ENCODE results near the gene SRRM3. TPM values are rescaled to one million over a fixed set of nuclear protein-coding genes. Genes with fewer than 3 reads are reported as not detected.
"Not testable (repeated sequence)": the region's sequence is repeated elsewhere in the genome, so short reads cannot be mapped to it uniquely, and the experiment has no call there.

Gene SRRM3
- total and polyA plus RNA-seq, 2 experiments from 2014 or later = 8.6 to 13.8 TPM

DNA sequence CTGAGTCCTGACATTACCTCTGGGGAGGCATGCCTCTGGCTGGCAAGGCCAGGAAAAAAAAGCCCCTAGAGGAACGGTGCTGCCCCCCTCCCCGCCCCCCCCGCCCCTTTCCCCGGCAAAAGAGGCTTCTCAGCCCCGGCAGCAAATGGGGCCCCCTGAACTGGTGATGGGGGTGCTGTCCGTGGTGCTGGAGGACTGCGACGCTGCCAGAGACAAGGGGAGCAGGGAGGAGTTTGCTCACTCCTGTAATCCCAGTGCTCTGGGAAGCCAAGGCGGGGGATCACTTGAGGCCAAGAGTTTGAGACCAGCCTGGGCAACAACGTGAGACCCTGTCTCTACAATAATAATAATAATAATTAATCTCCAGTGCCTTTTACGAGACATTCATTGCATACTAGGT, 23.7 kb downstream of the SRRM3 start:
- Mint-ChIP-seq H3K9me3 (no peaks in the 10 kb centered on the region), H3K36me3 (ENCODE audit: low read depth) (no peaks in the 10 kb centered on the region), H3K27me3 (ENCODE audit: insufficient read depth, low read depth, poor library complexity) (peaks cover 18% of the 10 kb centered on the region), H3K4me1 (peaks cover 27% of the 10 kb centered on the region), H3K4me3 (no peak overlapping the region), H3K27ac (no peak overlapping the region)
- DNase-seq (ENCODE audit: low spot score) (peak; percentile 85), ATAC-seq (peak; percentile 79)
- Histone ChIP-seq H3K27ac (ENCODE audit: low read depth) (no peak overlapping the region), H3K79me2 (replicated peaks; ENCODE audit: insufficient read depth) (no peaks in the 10 kb centered on the region), H3K4me1 (ENCODE audit: insufficient read depth) (peaks cover 29% of the 10 kb centered on the region), H3K27me3 (ENCODE audit: insufficient read depth) (no peaks in the 10 kb centered on the region), H3K4me3 (peak overlapping the region; percentile 4; the same call in 1 of the 2 replicates), H3F3A (replicated peaks; ENCODE audit: low read depth) (peaks cover 15% of the 10 kb centered on the region), H3K36me3 (ENCODE audit: insufficient read depth) (no peaks in the 10 kb centered on the region), H3K4me2 (peak overlapping the region; percentile 69), H2AFZ (no peak overlapping the region), H3K9me2 (ENCODE audit: insufficient read depth) (no peaks in the 10 kb centered on the region), H4K20me1 (replicated peaks; ENCODE audit: insufficient read depth) (no peaks in the 10 kb centered on the region)
- TF ChIP-seq STAT1 (IDR thresholded peaks at IDR 0.05; ENCODE audit: unreplicated experiment) = no peak
- TF ChIP-seq, protein P1, sequence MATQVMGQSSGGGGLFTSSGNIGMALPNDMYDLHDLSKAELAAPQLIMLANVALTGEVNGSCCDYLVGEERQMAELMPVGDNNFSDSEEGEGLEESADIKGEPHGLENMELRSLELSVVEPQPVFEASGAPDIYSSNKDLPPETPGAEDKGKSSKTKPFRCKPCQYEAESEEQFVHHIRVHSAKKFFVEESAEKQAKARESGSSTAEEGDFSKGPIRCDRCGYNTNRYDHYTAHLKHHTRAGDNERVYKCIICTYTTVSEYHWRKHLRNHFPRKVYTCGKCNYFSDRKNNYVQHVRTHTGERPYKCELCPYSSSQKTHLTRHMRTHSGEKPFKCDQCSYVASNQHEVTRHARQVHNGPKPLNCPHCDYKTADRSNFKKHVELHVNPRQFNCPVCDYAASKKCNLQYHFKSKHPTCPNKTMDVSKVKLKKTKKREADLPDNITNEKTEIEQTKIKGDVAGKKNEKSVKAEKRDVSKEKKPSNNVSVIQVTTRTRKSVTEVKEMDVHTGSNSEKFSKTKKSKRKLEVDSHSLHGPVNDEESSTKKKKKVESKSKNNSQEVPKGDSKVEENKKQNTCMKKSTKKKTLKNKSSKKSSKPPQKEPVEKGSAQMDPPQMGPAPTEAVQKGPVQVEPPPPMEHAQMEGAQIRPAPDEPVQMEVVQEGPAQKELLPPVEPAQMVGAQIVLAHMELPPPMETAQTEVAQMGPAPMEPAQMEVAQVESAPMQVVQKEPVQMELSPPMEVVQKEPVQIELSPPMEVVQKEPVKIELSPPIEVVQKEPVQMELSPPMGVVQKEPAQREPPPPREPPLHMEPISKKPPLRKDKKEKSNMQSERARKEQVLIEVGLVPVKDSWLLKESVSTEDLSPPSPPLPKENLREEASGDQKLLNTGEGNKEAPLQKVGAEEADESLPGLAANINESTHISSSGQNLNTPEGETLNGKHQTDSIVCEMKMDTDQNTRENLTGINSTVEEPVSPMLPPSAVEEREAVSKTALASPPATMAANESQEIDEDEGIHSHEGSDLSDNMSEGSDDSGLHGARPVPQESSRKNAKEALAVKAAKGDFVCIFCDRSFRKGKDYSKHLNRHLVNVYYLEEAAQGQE (IDR thresholded peaks at IDR 0.05; ENCODE audit: unreplicated experiment) = peak; percentile 85
- 0 out of 2 replicates have a peak, but pooled peaks have one; percentile 40 for TF ChIP-seq CREB1 (CRISPR knock-in tag; IDR thresholded peaks at IDR 0.05; ENCODE audit: low read depth)
- no peak for TF ChIP-seq ZNF331 (CRISPR knock-in tag; IDR thresholded peaks at IDR 0.05; ENCODE audit: low read depth)

DNA sequence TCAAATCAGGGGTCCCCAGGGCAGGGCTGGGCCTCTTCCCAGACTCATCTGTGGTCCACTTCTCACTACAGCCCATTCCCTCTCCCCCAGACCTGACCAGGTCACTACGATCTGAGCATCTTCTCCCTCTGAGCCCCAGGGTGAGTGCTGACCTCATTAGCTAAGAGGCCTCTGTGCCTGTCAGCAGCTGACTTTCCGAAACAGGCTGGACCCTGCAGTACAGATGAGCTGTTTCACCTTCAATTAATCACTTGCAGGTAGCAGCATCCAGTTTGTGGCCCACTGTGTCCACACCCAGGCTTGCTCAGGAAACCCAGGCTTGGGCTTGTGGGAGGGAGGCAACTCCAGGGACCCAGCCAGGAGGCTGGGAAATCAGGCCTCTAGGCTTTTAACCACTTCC, 24.3 kb downstream of the SRRM3 start:
- no peak overlapping the region for H3K4me3 ChIP-seq
- H3K9me2 ChIP-seq (ENCODE audit: insufficient read depth) = no peaks in the 10 kb centered on the region
- no peak overlapping the region for H3K27ac Mint-ChIP-seq
- no peaks in the 10 kb centered on the region for H4K20me1 ChIP-seq (replicated peaks; ENCODE audit: insufficient read depth)
- no peaks in the 10 kb centered on the region for H3K27me3 ChIP-seq (ENCODE audit: insufficient read depth)
- DNase-seq (ENCODE audit: low spot score) (no peak), ATAC-seq (no peak)
- H3K9me3 Mint-ChIP-seq = no peaks in the 10 kb centered on the region
- peaks cover 15% of the 10 kb centered on the region for H3K27me3 Mint-ChIP-seq (ENCODE audit: insufficient read depth, low read depth, poor library complexity)
- no peaks in the 10 kb centered on the region for H3K79me2 ChIP-seq (replicated peaks; ENCODE audit: insufficient read depth)
- peaks cover 18% of the 10 kb centered on the region for H3F3A ChIP-seq (replicated peaks; ENCODE audit: low read depth)
- H3K4me1 ChIP-seq (ENCODE audit: insufficient read depth) = peaks cover 25% of the 10 kb centered on the region
- H3K4me2 ChIP-seq = no peak overlapping the region
- H3K36me3 Mint-ChIP-seq (ENCODE audit: low read depth) = no peaks in the 10 kb centered on the region
- no peak overlapping the region for H3K4me3 Mint-ChIP-seq
- peaks cover 27% of the 10 kb centered on the region for H3K4me1 Mint-ChIP-seq
- no peak overlapping the region for H3K27ac ChIP-seq (ENCODE audit: low read depth)
- no peaks in the 10 kb centered on the region for H3K36me3 ChIP-seq (ENCODE audit: insufficient read depth)
- no peak for TF ChIP-seq ZNF331 (CRISPR knock-in tag; IDR thresholded peaks at IDR 0.05; ENCODE audit: low read depth)
- TF ChIP-seq, protein P1 (IDR thresholded peaks at IDR 0.05; ENCODE audit: unreplicated experiment) = no peak
- TF ChIP-seq EZH2phosphoT487 (IDR thresholded peaks at IDR 0.05; ENCODE audit: unreplicated experiment) = no peak
- no peak for TF ChIP-seq CREB1 (CRISPR knock-in tag; IDR thresholded peaks at IDR 0.05; ENCODE audit: low read depth)
- no peak for TF ChIP-seq STAT1 (IDR thresholded peaks at IDR 0.05; ENCODE audit: unreplicated experiment)
- no peak for TF ChIP-seq ZNF114 (CRISPR knock-in tag; IDR thresholded peaks at IDR 0.05)
- TF ChIP-seq, protein P2, sequence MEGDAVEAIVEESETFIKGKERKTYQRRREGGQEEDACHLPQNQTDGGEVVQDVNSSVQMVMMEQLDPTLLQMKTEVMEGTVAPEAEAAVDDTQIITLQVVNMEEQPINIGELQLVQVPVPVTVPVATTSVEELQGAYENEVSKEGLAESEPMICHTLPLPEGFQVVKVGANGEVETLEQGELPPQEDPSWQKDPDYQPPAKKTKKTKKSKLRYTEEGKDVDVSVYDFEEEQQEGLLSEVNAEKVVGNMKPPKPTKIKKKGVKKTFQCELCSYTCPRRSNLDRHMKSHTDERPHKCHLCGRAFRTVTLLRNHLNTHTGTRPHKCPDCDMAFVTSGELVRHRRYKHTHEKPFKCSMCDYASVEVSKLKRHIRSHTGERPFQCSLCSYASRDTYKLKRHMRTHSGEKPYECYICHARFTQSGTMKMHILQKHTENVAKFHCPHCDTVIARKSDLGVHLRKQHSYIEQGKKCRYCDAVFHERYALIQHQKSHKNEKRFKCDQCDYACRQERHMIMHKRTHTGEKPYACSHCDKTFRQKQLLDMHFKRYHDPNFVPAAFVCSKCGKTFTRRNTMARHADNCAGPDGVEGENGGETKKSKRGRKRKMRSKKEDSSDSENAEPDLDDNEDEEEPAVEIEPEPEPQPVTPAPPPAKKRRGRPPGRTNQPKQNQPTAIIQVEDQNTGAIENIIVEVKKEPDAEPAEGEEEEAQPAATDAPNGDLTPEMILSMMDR (conservative IDR thresholded peaks at IDR 0.05; ENCODE audit: low read depth in 2 of 2) = no peak
- TF ChIP-seq, protein P3, sequence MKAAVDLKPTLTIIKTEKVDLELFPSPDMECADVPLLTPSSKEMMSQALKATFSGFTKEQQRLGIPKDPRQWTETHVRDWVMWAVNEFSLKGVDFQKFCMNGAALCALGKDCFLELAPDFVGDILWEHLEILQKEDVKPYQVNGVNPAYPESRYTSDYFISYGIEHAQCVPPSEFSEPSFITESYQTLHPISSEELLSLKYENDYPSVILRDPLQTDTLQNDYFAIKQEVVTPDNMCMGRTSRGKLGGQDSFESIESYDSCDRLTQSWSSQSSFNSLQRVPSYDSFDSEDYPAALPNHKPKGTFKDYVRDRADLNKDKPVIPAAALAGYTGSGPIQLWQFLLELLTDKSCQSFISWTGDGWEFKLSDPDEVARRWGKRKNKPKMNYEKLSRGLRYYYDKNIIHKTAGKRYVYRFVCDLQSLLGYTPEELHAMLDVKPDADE (IDR thresholded peaks at IDR 0.05) = no peak
- TF ChIP-seq POLR2AphosphoS5 (IDR thresholded peaks at IDR 0.05; ENCODE audit: low read depth) = no peak
- no peak overlapping the region for H2AFZ ChIP-seq

DNA sequence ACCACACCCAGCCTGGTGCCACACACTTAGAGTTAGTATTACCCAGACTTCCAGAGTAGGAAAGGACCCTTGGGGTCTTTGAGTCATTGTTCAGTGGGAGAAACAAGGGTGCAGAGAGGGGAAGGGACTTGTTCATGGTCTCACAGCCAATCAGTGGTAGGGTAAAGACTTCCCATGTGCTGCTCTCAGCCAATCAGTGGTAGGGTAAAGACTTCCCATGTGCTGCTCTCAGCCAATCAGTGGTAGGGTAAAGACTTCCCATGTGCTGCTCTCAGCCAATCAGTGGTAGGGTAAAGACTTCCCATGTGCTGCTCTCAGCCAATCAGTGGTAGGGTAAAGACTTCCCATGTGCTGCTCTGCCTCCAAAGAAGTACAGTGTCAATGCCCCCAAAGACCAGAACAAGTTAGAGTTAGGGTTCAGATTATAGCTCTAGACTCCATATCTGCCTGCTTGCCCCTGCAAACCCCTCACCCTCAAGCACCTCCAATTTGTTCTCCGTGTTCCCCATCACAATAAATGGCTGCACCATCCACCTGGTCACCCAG, 25.3 kb downstream of the SRRM3 start:
- not testable (repeated sequence) for H3K27me3 ChIP-seq (ENCODE audit: insufficient read depth); H2AFZ ChIP-seq; H3K9me2 ChIP-seq (ENCODE audit: insufficient read depth); H3K79me2 ChIP-seq (replicated peaks; ENCODE audit: insufficient read depth); H3K9me3 Mint-ChIP-seq; H3K4me3 Mint-ChIP-seq; H3K4me3 ChIP-seq; H3K4me2 ChIP-seq; H3K36me3 ChIP-seq (ENCODE audit: insufficient read depth); ATAC-seq; H4K20me1 ChIP-seq (replicated peaks; ENCODE audit: insufficient read depth); H3K36me3 Mint-ChIP-seq (ENCODE audit: low read depth); DNase-seq (ENCODE audit: low spot score); H3K27ac ChIP-seq (ENCODE audit: low read depth); H3K27ac Mint-ChIP-seq
- peaks cover 19% of the 10 kb centered on the region for H3K27me3 Mint-ChIP-seq (ENCODE audit: insufficient read depth, low read depth, poor library complexity)
- H3K4me1 Mint-ChIP-seq = peaks cover 32% of the 10 kb centered on the region
- Histone ChIP-seq H3F3A (replicated peaks; ENCODE audit: low read depth) (peaks cover 28% of the 10 kb centered on the region), H3K4me1 (ENCODE audit: insufficient read depth) (peaks cover 27% of the 10 kb centered on the region)

All from GM23338 (cell line).